Stimulated activated CD8-positive, alpha-beta memory T cell treated with anti-CD3 and anti-CD28 coated beads, Interleukin-12 subunit alpha, Interleukin-12 subunit beta, amount 100 ng/mL, for 4 hours (primary cell): ENCODE data around the gene NAA16.
"Not testable (repeated sequence)": the region's sequence is repeated elsewhere in the genome, so short reads cannot be mapped to it uniquely, and the experiment has no call there.

Experiments used
- DNase-seq: peaks from one replicate; pipeline ENCODE4 v3.0.0-alpha.2; 2020; ENCODE audit warnings: low read depth

The NAA16 gene

GRCh38 chr13:41310963-41311405, at the start of gene NAA16:
Gene NAA16 (plus strand): TSS chr13:41311267. CDS start chr13:41311529, 262 bp downstream.
- DNase-seq = peak; percentile 97

- DNase-seq = peak; percentile 68
Observed at GRCh38 chr13:41263261-41263971, 47.7 kb upstream of the NAA16 start, which contains the start of gene MTRF1. Gene MTRF1 (minus strand): TSS chr13:41263576. CDS start chr13:41260907, 2,669 bp downstream.

- DNase-seq = no peak
Observed at GRCh38 chr13:41267106-41267505, 44.0 kb upstream of the NAA16 start.

GRCh38 chr13:41268764-41269163, 42.3 kb upstream of the NAA16 start:
- DNase-seq = no peak

GRCh38 chr13:41271456-41272285, 39.4 kb upstream of the NAA16 start:
- DNase-seq = no peak

GRCh38 chr13:41273831-41274441, 37.1 kb upstream of the NAA16 start:
- DNase-seq = no peak

- DNase-seq = no peak
Observed at GRCh38 chr13:41274881-41275280, 36.2 kb upstream of the NAA16 start.

- no peak for DNase-seq
Observed at GRCh38 chr13:41276824-41277223, 34.2 kb upstream of the NAA16 start.

- DNase-seq = not testable (repeated sequence)
Observed at GRCh38 chr13:41279156-41279555, 31.9 kb upstream of the NAA16 start.

- no peak for DNase-seq
Observed at GRCh38 chr13:41282129-41282571, 28.9 kb upstream of the NAA16 start.

GRCh38 chr13:41284512-41285288, 26.4 kb upstream of the NAA16 start:
- DNase-seq = no peak

GRCh38 chr13:41286370-41286769, 24.7 kb upstream of the NAA16 start:
- DNase-seq = no peak

- no peak for DNase-seq
Observed at GRCh38 chr13:41289463-41289881, 21.6 kb upstream of the NAA16 start.

GRCh38 chr13:41291246-41291645, 19.8 kb upstream of the NAA16 start:
- DNase-seq = no peak

- no peak for DNase-seq
Observed at GRCh38 chr13:41293272-41293671, 17.8 kb upstream of the NAA16 start.

- DNase-seq = no peak
Observed at GRCh38 chr13:41294914-41295313, 16.2 kb upstream of the NAA16 start.

GRCh38 chr13:41295973-41296372, 15.1 kb upstream of the NAA16 start:
- DNase-seq = no peak

GRCh38 chr13:41296879-41297646, 14.0 kb upstream of the NAA16 start:
- DNase-seq = no peak

- no peak for DNase-seq
Observed at GRCh38 chr13:41299316-41300094, 11.6 kb upstream of the NAA16 start.

GRCh38 chr13:41302743-41303142, 8.3 kb upstream of the NAA16 start:
- DNase-seq = no peak
